D721Med (cell line): Measurements from ENCODE around the gene SEMA6B.

Source experiments
- DNase-seq: peaks from one replicate; pipeline ENCODE4 v3.0.0; 2011; ENCODE audit warnings: low spot score; ENCODE audit not compliant: insufficient read length
- FAIRE-seq: peaks from 2 replicates; lab custom pipeline; 2011; peaks lifted over from hg19 to GRCh38; lab: Jason Lieb, UNC
- CTCF ChIP-seq: IDR thresholded peaks from 2 replicates; pipeline ENCODE4 v1.5.1; 2012; ENCODE audit warnings: mild to moderate bottlenecking, control low read depth; ENCODE audit not compliant: insufficient read depth; ENCODE audit errors: missing control alignments

SEMA6B gene

DNA sequence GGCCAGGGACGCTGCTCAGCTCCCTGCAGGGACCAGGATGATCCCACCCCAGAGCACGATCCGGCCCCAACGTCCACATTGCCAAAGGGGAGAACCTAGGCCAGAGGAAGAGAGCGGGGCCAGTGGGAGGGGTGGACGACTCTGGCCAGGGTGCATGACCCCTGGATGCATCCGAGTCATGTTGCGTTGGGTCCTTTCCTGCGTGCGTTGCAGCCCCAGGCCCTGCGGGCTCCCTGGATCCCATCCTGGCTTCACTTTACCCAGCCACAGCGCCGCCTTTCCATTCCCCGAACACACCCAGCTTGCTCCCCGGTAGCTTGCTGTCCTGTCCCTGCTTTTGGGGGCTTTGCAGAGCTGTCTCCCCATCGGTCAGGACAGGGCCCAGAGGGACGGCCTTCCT is 51.7 kb downstream of the SEMA6B start:
- FAIRE-seq (no peak), DNase-seq (no peak)
- no peak for TF ChIP-seq CTCF

DNA sequence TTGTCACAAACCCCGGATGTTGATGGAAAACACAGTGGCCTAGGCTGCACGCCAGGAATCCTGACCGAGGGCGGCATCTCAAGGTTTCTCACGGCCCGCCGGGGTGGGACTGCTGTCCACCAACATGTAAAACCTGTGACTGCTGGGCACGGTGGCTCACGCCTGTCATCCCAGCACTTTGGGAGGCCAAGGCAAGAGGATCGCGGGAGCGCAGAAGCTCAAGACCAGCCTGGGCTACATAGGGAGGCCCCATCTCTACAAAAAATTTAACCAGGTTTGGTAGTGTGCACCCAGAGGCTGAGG is 52.4 kb downstream of the SEMA6B start:
- FAIRE-seq (no peak), DNase-seq (no peak)
- no peak for TF ChIP-seq CTCF

DNA sequence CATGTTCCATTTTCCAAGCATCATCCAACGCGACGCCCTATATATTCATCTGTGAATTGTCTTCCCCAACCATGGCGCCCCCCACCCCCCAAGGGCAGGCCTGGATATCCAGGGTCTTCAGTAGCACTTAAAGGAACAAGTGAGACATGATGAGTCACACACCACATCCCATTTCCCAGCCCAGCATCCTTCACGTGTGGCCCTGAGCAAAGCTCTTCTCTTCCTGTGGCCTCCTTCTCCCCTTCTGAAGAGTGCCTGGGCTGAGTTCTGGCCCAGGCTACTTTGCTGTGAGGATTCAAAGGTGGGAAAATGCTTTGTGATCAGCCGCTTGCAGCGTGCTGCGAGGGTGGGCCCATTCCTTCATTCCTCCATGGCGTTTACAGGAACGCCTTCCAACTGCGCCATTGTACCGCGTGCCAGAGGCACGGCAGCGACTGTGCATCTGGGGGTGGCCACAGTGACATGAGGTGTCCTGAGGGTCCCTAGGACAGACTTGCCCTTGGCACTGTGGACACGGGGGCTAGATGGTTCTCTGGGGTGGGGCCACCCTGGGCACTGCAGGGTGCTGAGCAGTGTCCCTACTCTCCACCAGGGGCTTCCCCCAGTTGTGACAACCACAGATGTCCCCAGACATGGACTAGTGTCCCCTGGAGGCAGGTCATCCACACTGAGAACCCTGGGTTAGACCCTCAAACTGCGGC is 52.9 kb downstream of the SEMA6B start:
- TF ChIP-seq CTCF = no peak
- no peak for DNase-seq
- FAIRE-seq = no peak

DNA sequence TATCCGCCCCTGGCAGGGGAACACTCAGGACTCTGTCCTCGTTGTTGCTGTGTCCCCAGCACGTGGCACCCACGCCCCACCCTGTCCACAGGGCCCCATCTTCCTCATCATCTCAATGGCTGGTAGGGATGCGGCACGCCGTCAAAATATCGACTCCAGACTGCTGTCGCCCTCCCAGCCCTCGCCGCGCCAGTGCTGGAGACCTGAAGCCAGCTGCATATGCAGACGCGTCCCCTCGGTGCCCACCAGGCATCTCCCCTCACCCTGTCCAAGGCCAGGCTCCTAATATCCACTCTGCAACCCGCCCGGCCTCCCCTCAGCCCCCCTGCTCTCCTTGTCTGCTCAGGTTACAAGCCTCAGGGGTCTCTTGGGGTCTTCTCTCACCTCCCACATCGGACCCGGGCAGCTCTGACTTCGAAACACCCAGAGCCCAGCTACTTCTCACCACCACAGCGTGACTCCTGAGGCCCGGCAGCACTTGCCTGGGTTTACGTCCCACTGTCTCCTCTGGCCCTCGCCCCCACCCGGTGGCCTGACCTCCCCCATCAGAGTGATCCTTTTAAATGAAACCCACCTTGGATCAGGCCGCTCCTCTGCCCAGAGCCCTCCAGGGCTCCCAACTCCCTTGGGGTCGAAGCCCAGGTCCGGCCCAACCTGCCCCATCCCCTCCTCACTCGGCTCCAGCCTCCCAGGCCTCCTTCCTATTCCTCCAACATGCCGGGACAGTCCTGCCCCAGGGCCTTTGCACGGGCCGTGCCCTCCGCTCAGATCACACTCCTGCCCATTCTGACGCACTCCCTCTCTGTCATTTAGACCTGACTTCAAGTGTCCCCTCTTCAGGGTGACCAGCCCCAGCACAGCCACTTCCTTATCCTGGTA is 53.7 kb downstream of the SEMA6B start:
- TF ChIP-seq CTCF = no peak
- FAIRE-seq (no peak), DNase-seq (no peak)

DNA sequence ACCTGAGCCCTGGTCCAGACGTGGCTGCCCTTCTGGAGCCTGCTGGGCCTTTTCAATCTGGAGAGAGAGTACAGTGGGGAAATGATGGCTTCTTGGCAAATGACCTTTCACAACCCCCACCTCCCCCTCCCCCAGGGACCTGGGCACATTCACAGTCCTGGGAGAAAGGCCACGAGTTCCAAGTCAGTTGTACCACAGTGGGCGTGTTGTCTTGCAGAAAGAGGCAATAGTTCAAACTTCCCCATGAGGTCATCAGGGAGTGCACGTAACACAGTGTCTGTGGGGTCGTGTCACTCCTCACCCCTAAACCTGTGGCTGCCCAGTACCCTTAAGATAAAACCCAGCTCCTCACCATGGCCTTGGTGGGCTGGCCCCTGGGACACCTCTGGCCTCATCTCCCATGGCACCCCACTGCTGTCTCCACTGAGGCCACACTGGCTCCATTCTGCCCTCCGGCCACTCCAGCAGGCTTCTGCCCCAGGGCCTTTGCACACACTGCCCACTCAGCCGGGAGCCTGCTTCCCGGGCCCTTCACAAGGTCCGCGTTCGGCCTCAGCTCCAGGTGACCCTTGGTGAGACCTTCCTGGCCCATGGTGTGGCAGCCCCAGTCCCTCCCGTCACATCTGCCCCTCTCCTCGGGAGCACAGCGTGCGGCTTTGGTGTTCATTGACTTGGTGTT is 54.5 kb downstream of the SEMA6B start:
- TF ChIP-seq CTCF = no peak
- no peak for FAIRE-seq
- DNase-seq = no peak

DNA sequence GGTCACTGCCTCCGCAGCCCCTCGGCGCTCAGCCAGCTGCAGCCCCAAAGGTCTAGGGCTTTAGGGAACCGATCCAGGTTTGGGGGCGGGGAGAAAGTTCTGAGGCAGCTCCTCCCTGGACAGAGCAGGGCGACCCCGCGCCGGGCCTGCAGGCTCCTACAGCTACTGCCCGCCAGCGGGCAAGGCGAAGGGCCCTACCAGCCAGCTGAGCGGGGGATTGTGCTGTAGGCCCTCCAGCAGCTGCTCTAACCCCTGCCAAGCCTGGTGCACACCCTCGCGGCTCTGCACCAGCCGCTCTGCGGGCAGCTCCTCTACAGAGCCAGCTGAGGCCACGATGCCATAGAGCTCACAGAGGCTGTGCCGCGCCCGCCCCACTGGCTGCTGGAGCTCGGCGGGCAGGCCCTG is 55.2 kb downstream of the SEMA6B start:
- no peak for TF ChIP-seq CTCF
- DNase-seq (no peak), FAIRE-seq (no peak)
